ENCODE data around the gene CMIP.

Gene CMIP

DNA sequence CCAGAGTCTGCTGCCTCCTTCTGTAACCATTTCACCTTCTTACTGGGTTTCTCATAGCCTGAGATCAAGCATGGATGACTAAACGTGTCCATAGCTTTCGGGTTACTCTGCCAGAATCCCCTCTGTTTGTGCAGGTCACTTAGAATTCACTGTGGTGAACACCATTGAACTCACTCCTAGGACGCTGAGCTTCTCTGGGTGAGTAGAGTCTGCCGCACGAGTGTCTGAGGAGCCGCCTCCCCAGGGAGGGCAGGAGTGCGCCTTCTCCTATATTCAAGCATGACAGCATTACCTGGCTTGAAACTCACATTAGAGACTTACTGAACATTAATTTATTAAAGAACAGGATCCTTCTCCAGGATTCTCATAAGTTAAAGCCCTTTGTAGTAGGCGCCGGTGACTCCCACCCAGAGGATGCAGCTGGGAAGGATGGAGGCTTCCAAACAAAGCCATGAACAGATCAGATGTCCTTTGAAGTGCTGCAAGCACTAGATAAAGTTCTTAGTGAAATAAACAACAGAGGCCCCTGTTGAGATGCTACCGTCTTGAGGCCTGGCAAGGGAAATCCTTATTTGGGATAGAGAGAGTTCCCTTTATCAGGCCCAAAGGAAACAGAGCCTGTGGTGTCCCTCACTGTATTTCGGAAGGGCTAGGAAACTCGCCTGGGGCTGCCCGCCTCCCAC, 189.9 kb downstream of the CMIP start:
- no peaks in the 10 kb centered on the region for H3K27me3 ChIP-seq (ENCODE audit: control insufficient read depth, insufficient read depth, low read length)
- H3K4me3 ChIP-seq (ENCODE audit: low read depth, low read length): no peak overlapping the region
- no peak overlapping the region for H3K9ac ChIP-seq (ENCODE audit: low read depth, low read length)
- H3K36me3 ChIP-seq (ENCODE audit: control insufficient read depth, insufficient read depth, low read length): no peaks in the 10 kb centered on the region
- H3K27ac ChIP-seq (ENCODE audit: low read depth, low read length): peak overlapping the region; percentile 89
- H3K9me3 ChIP-seq (ENCODE audit: control insufficient read depth, insufficient read depth, low read length): no peaks in the 10 kb centered on the region
- H3K4me1 ChIP-seq (ENCODE audit: control insufficient read depth, insufficient read depth, low read length): peaks cover 49% of the 10 kb centered on the region

DNA sequence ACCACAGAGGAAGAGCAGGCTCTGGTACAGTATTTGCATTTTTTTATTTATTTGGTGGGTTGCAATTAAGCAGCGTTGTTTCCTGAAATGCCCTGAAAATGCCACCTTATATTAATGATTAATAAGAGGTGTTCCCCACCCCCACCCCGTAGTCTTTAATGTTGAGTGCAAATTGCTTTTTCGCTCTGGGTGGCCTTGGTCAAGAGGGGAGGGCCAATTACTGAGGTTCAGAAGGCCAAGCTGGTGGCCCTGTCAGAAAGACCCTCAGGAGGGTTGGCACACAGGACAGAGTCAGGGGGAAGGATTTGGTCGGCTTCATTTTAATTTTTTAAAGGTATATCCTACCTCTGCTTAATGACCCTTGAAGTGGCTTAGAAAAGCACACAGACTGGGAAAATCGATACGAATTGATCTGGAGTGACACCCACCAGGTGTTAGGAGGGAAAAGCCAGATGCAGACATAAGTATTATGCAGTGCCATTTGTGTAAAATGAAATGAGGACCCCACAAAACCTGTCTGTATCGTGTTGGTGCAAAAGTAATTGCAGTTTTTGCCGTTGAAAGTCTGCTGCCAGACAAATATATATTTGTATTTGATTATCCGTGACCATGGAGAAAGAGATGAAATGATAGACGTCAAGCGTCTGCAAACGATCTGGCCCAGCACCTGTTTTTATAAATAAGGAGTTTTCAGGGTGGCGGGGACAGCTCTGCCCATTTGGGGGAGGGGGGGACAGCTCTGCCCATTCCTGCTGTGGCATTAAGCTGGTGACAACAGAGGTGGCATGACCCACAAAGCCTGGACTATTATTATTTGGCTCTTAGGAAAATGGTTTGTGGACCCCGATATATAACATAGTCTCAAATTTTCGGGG, 190.7 kb downstream of the CMIP start:
- Histone ChIP-seq H3K4me3 (ENCODE audit: low read depth, low read length) (no peak overlapping the region), H3K9me3 (ENCODE audit: control insufficient read depth, insufficient read depth, low read length) (no peaks in the 10 kb centered on the region), H3K9ac (ENCODE audit: low read depth, low read length) (no peak overlapping the region), H3K36me3 (ENCODE audit: control insufficient read depth, insufficient read depth, low read length) (no peaks in the 10 kb centered on the region), H3K4me1 (ENCODE audit: control insufficient read depth, insufficient read depth, low read length) (peaks cover 46% of the 10 kb centered on the region), H3K27ac (ENCODE audit: low read depth, low read length) (peak overlapping the region; percentile 89), H3K27me3 (ENCODE audit: control insufficient read depth, insufficient read depth, low read length) (no peaks in the 10 kb centered on the region)

DNA sequence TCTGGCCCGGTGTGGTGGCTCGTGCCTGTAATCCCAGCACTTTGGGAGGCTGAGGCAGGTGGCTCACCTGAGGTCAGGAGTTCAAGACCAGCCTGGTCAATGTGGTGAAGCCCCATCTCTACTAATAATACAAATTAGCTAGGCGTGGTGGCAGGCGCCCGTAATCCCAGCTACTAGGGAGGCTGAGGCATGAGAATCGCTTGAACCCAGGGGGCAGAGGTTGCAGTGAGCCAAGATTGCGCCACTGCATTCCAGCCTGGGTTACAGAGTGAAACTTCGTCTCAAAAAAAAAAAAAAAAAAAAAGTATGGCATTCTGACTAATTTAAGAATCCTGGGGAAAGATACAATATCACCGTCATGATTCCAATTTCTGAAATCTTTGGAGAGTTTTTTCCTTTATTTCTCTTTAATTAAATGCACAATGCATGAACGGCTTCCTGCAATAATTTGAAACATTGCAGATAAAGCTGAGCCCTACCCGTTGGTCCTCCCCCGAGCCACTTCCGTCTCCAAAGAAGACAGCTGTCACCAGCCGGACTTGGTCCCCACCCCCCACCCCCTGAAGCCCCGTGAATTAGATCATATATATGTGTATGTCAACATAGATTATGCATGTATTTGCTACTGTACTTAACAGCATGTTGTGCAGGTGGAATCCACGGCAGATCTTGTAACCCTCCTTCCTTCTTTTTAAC, 191.8 kb downstream of the CMIP start:
- Histone ChIP-seq H3K9ac (ENCODE audit: low read depth, low read length) (no peak overlapping the region), H3K9me3 (ENCODE audit: control insufficient read depth, insufficient read depth, low read length) (no peaks in the 10 kb centered on the region), H3K27me3 (ENCODE audit: control insufficient read depth, insufficient read depth, low read length) (no peaks in the 10 kb centered on the region), H3K27ac (ENCODE audit: low read depth, low read length) (no peak overlapping the region), H3K36me3 (ENCODE audit: control insufficient read depth, insufficient read depth, low read length) (no peaks in the 10 kb centered on the region), H3K4me3 (ENCODE audit: low read depth, low read length) (no peak overlapping the region), H3K4me1 (ENCODE audit: control insufficient read depth, insufficient read depth, low read length) (peaks cover 40% of the 10 kb centered on the region)

DNA sequence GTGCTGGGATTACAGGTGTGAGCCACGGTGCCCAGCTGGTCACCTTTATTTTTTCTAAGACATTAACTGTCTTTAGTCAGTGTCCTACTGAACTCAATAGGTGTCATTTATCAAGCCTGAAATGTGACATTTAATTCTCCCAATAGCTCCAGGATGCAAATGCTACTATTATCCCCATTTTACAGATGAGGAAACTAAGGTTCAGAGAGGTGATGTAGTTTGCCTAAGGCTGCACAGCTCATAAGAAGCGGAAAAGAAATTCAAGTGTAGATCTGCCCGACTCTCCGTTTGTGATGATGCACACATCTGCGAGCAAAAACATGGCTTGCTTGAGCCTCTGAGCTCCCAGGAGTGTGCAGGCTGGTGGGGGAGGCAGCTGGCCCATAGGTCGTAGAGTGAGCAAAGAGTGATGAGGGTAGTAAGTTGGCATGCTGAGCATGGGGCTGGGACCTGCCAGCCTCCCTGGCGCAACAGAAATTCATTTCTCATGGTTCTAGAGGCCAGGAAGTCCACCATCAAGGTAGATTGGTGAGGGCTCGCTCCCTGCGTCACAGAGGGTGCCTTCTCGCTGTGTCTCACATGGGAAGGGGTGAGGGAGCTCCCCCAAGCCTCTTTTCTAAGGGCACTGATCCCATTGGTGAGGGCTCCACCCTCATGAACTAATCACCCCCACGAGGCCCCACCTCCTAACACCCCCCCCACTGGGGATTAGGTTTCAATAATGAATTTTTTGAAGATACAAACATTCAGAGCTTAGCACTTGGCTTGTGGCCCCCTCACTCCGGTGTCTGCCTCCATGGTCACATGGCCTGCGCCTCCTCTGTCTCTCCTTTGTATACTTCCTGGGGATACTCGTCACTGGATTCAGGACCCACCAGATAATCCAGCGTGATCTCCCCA, 193.0 kb downstream of the CMIP start:
- no peaks in the 10 kb centered on the region for H3K36me3 ChIP-seq (ENCODE audit: control insufficient read depth, insufficient read depth, low read length)
- H3K27ac ChIP-seq (ENCODE audit: low read depth, low read length): no peak overlapping the region
- no peaks in the 10 kb centered on the region for H3K9me3 ChIP-seq (ENCODE audit: control insufficient read depth, insufficient read depth, low read length)
- H3K4me1 ChIP-seq (ENCODE audit: control insufficient read depth, insufficient read depth, low read length): peaks cover 29% of the 10 kb centered on the region
- H3K9ac ChIP-seq (ENCODE audit: low read depth, low read length): no peak overlapping the region
- no peaks in the 10 kb centered on the region for H3K27me3 ChIP-seq (ENCODE audit: control insufficient read depth, insufficient read depth, low read length)
- no peak overlapping the region for H3K4me3 ChIP-seq (ENCODE audit: low read depth, low read length)

DNA sequence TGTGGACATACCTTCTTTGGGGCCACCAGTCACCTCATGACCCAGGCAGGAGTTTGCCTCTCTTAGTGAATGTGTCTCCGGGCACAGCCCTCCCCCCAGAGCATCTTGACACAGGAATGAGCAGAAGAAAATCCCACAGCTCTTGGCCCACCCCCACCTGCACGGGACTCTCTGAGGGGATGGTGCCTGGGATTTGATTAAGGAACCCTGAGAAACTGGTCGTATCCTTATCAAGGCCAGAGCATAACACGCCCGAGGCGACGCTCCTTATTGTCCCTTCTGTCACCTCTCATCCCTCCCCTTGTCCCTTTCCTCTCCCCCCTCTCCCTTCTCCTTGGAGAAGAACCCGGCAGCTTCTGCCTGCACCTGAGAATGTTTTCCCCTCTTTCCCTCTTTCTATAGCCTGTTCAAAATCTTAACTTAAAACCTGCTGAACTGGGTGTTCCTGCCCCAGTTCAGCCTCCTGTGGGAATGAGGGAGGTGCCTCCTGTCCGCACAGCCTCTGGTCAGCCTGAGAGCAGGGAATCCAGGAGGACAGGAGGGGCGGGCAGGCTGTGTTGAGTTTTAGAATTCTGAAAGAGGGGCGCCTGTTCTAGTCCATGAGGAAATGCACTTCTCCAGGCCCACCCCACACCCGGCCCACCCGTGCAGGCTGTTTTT, 193.8 kb downstream of the CMIP start:
- Histone ChIP-seq H3K9me3 (ENCODE audit: control insufficient read depth, insufficient read depth, low read length) (no peaks in the 10 kb centered on the region), H3K9ac (ENCODE audit: low read depth, low read length) (no peak overlapping the region), H3K27me3 (ENCODE audit: control insufficient read depth, insufficient read depth, low read length) (no peaks in the 10 kb centered on the region), H3K27ac (ENCODE audit: low read depth, low read length) (no peak overlapping the region), H3K4me1 (ENCODE audit: control insufficient read depth, insufficient read depth, low read length) (peaks cover 21% of the 10 kb centered on the region), H3K4me3 (ENCODE audit: low read depth, low read length) (no peak overlapping the region), H3K36me3 (ENCODE audit: control insufficient read depth, insufficient read depth, low read length) (no peaks in the 10 kb centered on the region)

DNA sequence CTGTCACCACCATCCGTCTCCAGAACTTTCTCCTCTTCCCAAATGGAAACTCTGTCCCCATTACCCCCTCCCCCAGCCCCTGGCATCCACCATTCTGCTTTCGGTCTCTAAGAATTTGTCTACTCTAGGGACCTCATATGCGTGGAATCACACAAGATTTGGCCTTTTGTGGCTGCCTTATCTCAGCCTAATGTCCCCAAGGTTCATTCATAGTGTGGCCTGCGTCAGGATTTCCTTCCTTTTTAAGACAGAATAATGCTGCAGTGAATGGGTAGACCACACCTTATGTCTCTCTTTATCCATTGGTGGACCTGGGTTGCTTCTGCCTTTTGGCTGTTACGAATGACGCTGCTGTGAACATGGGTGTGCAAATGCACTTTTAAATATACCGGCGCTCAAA, 194.7 kb downstream of the CMIP start:
- Histone ChIP-seq H3K27ac (ENCODE audit: low read depth, low read length) (no peak overlapping the region), H3K9ac (ENCODE audit: low read depth, low read length) (no peak overlapping the region), H3K4me3 (ENCODE audit: low read depth, low read length) (no peak overlapping the region), H3K27me3 (ENCODE audit: control insufficient read depth, insufficient read depth, low read length) (no peaks in the 10 kb centered on the region), H3K9me3 (ENCODE audit: control insufficient read depth, insufficient read depth, low read length) (no peaks in the 10 kb centered on the region), H3K36me3 (ENCODE audit: control insufficient read depth, insufficient read depth, low read length) (no peaks in the 10 kb centered on the region), H3K4me1 (ENCODE audit: control insufficient read depth, insufficient read depth, low read length) (peaks cover 11% of the 10 kb centered on the region)

DNA sequence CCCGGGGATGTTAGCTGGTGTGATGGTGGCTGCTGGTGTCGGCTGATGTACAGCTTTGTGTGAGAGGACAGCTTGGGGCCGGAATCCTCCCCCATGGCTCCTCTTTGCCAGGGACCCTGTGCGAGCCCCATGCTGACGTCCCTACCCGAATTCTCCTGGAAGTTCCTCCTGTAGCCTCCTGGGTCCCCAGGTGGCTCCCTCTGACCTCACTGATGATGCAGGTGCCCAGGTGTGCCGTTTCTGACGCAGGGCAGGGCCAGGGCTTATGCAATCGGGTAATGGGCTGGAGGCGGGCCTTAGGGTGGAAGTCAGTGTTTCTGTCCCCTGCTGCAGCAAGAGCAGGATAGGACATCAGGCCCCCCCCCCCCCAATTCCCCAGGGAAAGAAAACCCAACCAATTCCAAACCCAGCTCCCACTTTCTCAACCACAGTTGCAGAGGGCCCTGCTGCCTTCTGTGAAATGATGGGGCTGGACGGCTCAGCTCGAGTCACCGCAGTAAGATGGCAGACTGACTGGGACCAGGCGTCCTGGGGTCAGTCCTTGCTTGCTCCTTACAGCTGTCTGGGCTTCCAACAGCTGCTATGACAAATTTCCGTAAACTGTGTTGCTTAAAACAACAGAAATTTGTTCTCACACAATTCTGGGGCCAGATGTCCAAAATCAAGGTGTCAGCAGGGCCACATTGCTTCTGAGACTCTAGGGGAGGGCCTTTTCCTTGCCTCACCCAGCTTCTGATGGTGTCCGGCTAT, 195.5 kb downstream of the CMIP start:
- Histone ChIP-seq H3K9me3 (ENCODE audit: control insufficient read depth, insufficient read depth, low read length) (no peaks in the 10 kb centered on the region), H3K4me3 (ENCODE audit: low read depth, low read length) (no peak overlapping the region), H3K27me3 (ENCODE audit: control insufficient read depth, insufficient read depth, low read length) (no peaks in the 10 kb centered on the region), H3K36me3 (ENCODE audit: control insufficient read depth, insufficient read depth, low read length) (no peaks in the 10 kb centered on the region), H3K27ac (ENCODE audit: low read depth, low read length) (no peak overlapping the region), H3K4me1 (ENCODE audit: control insufficient read depth, insufficient read depth, low read length) (peaks cover 4% of the 10 kb centered on the region), H3K9ac (ENCODE audit: low read depth, low read length) (no peak overlapping the region)

DNA sequence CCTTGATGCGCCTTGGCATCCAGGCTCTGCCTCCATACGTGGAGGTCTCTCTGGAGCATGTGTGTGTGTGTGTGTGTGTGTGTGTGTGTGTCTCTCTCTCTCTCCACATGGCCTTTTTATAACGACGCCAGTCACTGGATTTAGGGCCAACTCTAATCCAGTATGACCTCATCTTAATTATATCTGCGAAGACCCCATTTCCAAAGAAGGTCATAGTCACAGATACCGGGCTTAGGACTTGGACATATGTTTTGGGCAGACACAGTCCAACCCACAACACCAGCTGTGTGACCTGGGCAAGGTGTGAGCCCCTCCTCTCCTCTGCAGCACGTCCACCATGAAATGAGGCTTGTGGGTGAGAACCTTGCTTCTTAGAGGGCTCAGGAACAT, 196.1 kb downstream of the CMIP start:
- Histone ChIP-seq H3K9ac (ENCODE audit: low read depth, low read length) (no peak overlapping the region), H3K27ac (ENCODE audit: low read depth, low read length) (no peak overlapping the region), H3K4me3 (ENCODE audit: low read depth, low read length) (no peak overlapping the region), H3K4me1 (ENCODE audit: control insufficient read depth, insufficient read depth, low read length) (no peaks in the 10 kb centered on the region), H3K36me3 (ENCODE audit: control insufficient read depth, insufficient read depth, low read length) (no peaks in the 10 kb centered on the region), H3K9me3 (ENCODE audit: control insufficient read depth, insufficient read depth, low read length) (no peaks in the 10 kb centered on the region), H3K27me3 (ENCODE audit: control insufficient read depth, insufficient read depth, low read length) (no peaks in the 10 kb centered on the region)

DNA sequence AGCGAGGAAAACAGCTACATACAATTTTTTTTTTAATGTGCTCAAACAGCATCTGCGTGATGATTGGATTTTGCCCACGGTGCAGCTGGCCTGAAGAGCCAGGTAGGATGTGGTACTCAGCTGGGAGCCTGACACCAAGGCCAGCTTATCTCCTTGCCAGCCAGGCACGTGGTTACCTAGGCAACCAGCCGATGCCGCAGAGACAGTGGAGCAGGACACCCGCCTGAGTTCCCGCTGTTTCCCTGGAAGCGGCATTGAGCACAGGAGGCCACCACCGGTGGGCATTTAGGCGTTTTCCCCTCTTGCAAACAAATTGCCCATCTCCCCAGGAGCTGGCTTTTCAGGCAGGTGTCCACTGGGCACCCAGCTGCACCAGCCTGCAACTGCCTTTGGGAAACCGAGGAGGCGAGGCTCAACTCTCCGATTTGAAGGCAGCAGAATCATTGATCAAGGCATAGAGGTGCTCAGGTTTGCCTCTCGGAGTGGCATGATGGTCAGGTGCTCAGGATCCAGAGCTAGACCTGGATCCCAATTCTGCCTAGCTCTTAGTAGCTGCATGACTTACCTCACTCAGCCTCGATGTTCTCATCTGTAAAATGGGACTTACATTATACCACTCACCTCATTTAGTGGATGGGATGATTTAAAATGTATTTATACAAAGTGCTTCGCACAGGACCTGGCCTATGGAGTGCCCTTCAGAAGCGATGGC, 196.9 kb downstream of the CMIP start:
- no peak overlapping the region for H3K4me3 ChIP-seq (ENCODE audit: low read depth, low read length)

More for the DNA sequence above, 196.9 kb downstream of the CMIP start:
- no peak overlapping the region for H3K9ac ChIP-seq (ENCODE audit: low read depth, low read length)
- no peaks in the 10 kb centered on the region for H3K4me1 ChIP-seq (ENCODE audit: control insufficient read depth, insufficient read depth, low read length)
- H3K36me3 ChIP-seq (ENCODE audit: control insufficient read depth, insufficient read depth, low read length): no peaks in the 10 kb centered on the region
- H3K9me3 ChIP-seq (ENCODE audit: control insufficient read depth, insufficient read depth, low read length): no peaks in the 10 kb centered on the region
- no peak overlapping the region for H3K27ac ChIP-seq (ENCODE audit: low read depth, low read length)
- no peaks in the 10 kb centered on the region for H3K27me3 ChIP-seq (ENCODE audit: control insufficient read depth, insufficient read depth, low read length)

Measured in HUES48 (cell line).